HG03060 (cell line): ENCODE data around the gene PDLIM7.

Experiments used
- ATAC-seq: cut with Tn5 transposase; IDR thresholded peaks from one replicate; pipeline ENCODE4 v1.9.1; 2021; ENCODE audit warnings: low read depth, moderate number of reproducible peaks; ENCODE audit not compliant: unreplicated experiment

Gene PDLIM7

DNA sequence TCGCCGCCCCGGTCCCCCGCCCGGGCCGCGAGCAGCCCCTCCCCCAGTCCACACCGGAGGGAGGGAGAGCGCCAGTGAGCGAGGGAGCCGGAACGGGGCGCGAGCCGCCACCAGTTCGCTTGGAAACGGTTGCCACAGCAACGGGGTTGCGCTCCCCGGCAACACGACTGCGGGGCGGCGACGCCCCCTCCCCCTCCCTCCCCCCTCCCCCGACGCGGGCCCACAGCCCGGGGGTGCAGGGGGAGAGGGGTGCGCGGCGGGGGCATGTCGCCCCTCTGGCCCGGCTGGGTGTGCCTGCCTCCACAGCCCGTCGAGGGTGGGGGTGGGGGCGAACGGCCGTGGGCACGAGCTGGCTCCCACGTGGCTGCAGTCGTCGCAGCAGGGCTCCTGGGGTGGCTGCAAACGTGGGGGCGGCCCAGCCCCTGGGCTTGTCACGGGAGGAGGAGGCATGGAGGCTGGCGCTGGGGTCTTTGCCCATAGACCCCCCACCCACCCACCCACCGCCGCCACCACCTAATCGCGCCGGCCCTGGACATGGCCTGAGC is 50.3 kb downstream of the PDLIM7 start:
- ATAC-seq = no peak

DNA sequence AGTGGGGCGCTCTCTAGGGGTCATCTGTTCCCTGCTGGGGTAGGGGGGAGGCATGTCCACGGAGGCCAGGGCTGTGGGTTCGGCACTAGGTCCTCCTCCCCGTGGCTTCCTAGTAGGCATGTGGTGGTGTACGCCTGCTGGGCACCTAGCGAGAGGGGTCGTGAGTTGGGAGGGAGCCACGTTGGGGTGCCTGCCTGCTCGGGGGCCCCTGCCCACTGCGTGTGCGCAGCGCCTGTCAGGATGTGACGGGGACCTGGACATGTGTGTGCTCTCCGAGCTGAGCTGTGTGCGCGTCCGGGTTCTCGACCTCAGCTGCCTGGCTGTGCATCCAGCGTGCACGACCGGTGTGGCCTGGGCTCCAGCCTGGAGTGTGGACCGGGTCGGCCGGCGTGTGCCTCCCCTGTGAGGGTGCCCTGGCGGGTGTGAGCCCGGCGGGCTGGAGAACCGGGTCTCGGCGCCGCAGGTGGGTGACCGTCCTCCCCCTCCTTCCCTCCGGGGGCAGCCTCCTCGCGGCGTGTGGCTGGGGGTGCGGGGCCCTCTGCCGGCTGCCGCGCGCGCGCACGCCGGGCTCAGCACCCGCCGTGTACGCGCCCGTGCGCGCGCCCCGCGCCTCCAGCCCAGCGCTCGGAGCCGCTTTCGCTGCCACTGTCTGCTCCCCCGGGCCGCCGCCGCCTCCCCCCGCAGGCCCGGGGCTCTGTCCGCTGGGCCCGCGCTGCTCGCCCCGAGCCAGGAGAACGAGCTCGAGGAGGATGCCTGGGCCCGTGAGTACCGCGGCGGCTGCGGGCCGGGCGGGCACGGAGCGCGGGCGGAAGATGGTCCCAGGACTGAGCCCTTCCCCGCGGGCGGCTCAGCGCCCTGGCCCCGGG is 51.0 kb downstream of the PDLIM7 start, which contains the start of gene PRR7:
PRR7 (plus strand) TSS at position 615 of the 866 bp plus-strand sequence. CDS start 8,254 bp downstream, outside the sequence.
- no peak for ATAC-seq

DNA sequence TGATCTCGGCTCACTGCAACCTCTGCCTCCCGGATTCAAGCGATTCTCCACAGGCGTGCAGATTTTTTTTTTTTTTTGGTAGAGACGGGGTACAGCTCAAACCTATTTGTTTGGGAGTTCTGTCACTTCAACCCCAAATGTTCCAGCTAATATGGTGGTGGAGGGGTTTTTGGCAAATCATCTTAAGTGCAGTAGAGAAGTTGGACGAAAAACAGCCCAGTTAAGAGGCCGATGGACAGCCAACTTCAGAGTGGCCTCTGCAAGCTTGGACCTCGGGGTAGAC is 51.5 kb downstream of the PDLIM7 start:
- no peak for ATAC-seq

DNA sequence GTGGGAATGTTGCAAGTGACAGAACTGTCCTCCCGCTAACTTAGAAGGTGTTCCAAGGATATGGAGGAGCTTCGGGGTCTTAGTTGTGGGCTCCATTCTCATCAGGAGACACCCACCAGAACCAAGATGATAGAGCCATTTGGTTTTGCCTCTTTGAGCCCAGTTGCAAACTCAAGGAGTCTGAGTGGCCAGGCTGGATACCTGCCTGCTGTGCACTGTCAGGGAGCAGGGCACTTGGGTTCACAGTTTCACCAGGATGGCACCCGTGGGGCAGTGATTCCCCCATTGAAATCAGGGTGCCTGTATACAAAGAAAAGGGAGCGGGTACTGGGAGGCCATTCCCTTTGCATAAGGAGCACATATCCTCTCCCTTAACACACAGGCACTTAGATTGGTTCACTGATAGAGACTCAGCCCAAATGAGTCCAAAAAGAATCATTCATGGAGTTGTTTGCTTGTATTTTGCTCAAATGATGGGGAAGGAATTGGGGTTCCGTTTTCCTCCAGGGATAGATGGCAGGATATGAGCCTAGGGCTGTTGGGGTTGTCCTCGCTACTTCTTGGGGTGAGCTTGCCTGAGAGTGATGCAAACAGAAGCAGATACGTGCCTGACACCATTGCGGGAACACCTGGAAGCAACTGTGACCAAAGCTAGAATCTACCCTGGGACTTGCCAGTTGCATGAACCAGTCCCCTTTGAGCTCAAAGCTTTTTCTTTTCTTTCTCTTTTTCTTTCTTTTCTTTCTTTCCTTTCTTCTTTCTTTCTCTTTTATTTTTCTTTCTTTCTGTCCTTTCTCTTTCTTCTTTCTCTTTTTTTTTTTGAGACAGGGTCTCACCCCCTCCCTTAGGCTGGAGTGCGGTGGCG is 52.1 kb downstream of the PDLIM7 start:
- no peak for ATAC-seq

DNA sequence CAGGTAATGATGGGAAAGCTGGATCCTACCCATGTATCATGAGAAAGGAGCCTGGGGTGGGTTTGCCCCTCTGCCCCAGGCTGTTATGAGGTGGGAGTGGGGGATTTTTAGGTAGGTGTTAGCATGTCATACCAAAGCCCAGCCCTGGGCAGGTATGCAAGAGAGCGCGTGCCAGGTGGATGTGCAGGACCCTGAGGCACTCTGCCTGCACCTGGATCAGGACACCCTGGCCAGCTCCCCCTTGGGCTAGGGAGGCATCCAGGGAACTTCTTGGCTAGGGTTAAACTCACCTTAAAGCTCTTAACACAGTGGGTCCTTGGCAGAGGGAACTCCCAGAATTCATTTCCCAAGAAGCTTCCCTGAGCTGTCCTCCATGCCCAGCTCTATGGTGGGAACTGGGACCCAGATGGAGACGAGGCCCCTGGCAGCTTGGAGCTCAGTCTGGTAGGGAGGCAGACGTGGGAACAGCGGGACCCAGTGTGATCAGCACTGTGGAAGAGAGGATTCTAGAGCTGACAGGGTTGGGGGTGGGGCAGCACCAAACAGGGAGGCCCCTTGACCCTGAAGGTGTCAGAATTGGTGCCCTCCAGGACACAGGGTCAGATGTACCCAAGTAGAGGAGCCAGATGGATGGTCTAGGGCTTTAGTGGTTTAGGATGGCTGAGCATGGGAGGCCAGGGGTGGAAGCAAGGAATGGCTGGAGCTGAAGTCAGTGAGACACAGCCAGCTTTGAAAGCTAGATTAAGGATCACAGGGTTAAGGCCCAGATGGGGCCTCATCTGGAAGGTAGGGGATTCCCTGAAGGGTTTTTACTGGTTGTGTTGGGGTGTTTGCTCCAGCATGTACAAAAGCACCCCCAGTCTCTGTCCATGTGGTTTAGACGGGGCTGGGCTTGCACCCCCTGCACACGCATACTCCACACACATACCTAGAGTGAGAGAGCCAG is 53.0 kb downstream of the PDLIM7 start:
- ATAC-seq = no peak

DNA sequence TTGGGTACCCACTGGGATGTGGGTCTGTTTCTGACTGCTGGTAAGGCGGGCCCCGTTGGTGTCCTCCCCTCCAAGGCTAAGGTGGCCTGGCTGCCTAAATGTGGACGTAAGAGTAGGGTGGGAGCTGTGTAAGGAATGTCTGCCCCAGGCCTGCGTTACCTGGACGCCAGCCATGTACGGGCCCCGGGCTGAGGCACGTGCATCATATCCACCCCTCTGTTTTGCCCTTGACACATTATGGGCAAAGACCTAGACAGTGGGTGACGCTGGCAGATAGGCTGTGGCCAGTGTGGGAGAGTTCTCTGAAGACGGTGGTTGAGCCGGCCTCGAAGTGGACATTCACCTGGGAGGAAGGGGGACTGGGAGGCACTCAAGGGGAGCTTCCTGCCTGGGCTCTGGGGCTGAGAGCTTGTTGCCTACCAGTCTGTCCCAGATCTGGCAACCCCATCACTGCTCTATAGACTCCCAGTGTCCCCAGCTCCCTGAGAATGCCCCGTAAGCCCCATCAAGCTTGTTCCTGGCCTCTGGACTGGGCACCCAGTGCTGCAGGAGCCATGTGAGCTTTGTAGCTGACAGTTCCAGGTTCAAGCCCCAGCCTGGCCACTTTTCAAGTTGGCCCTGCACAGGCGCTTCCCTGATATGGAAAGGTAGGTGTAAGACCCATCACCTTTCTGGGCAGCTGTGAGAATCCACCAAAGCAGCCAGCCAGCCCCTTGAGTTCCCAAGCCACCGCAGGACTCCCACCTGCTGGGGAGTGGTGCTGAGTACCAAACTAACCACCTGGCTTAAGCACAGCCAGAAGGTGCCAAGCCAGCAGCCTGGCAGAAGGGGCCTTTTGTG is 54.0 kb downstream of the PDLIM7 start:
- no peak for ATAC-seq

DNA sequence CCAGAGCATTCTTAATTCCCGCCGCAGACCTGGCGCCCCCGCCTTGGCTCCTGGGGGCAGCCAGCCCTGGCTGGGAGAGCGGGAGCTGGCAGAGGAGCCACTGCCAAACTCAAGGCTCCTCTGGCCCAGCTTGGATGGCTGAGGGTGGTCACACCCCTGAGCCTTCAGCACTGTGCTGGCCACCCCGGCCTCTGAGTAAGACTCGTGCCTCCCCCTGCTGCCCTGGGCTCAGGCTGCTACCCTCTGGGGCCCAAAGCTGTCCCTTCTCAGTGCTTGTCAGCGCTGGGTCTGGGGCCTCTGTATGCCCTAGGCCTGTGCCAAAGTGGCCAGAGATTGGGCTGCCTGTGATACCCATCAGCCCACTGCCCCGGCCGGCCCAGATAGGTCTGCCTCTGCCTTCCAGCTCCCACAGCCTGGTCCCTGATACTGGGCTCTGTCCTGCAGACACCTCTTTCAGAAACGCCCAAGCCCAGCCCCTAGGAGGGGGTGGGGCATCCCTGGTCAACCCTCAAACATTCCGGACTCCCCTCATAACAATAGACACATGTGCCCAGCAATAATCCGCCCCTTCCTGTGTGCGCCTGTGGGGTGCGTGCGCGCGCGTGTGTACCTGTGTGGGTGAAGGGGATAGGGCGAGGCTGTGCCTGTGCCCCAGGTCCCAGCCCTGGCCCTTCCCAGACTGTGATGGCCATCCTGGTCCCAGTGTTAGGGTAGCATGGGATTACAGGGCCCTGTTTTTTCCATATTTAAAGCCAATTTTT is 55.2 kb downstream of the PDLIM7 start:
- no peak for ATAC-seq

DNA sequence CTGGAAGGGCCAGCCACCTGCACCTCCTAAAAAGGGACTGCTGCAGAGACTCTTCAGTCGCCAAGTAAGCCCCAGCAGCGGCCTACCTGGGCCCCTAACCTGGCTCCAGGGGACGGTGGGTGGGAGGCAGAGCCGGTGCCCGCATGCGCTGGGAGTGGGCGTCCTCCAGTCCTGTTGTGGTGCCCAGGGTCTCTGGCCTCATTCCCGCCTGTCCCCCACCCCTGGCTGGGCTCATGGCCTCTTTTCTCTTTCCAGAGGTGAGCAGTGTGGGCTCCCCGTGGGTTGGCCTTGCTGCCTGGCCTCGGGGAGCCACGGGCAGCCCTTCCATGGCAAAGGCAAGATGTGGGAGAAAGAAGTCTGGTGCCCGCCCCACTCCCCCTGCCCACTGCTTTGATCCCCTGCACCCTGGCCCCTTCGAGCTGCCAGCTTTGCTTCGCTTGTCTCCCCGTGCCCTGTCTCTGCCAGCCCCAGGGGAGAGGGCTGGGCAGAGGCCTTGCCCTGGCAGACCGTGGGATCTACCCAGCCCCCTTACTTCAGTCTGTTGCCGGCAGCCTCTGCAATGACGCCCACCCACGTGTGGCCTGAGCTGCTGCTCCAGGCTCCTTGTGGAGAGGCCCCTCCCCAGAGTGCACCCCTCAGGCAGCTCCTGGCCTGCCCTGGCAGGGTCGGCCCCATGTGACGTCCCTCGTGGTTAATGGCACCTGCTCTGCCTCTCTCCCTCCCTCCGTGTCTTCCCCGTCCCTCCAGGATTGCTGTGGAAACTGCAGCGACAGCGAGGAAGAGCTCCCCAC is 56.2 kb downstream of the PDLIM7 start:
- no peak for ATAC-seq

DNA sequence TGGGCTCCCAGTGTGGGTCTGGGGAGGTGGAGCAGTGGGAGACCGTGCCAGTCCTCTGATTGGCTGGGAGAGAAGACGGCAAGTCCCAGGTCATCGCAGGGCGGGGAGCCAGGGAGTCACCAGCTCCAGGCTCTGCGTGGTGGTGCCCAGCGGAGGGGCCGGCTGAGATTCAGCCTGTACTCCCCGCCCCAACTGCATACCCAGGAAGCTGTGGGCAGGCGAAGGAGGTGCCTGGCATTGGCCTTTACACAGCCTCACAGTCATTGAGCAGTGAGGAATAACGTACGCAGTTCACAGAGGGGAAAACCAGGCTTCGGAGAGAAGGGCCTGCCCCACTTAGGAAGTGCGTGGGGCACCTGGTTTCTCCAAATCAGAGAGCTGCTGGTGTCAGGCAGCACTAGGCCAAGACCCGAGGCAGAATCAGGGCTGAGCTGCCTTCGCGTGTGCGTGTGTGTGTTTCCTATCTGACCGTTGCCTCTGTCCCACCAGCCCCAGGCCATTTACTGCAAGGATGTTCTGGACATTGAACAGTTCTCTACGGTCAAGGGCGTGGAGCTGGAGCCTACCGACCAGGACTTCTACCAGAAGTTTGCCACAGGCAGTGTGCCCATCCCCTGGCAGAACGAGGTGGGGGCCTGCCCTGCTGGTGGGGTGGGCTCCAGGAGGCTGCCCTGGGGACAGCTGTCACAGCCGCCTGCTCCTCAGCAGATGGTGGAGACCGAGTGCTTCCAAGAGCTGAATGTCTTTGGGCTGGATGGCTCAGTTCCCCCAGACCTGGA is 57.0 kb downstream of the PDLIM7 start:
- ATAC-seq = no peak

DNA sequence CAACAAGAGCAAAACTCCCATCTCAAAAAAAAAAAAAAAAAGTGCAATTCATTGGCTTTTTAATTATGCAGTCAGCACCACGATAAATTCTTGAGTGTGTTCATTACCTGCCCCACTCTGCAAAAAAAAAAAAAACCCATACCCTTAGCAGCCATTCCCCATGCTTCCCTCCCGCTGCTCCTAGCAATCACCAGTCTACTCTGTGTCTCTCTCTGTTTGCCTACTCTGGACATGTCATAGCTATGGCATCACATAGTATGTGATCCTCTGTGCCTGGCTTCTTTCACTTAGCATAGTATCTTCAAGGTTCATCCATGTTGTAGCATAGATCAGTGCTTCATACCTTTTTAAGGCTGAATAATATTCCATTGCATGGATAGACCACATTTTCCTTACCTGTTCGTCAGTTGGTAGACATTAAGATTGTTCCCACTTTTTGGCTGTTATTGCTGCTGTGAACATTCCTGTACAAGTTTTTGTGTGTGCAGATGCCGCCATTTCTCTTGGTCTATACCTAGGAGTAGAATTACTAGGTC is 57.8 kb downstream of the PDLIM7 start:
- no peak for ATAC-seq

DNA sequence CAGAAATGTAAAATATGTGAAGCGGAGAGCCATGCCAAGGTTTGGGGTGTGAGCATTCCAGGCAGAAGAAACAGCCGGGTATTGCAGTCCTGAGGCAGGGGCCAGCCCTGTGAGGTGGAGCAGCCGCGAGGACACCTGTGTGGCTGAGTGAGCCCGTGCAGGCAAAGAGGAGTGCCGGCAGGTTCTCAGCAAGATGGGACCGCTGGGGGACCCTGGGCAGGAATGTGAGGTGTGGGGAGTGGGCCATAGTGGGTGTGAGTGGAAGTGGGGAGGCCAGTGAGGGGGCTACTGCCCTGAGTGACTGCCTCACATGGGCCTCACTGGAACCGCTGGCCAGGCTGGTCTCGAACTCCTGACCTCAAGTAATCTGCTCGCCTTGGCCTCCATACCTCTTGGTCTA is 58.9 kb downstream of the PDLIM7 start:
- no peak for ATAC-seq

DNA sequence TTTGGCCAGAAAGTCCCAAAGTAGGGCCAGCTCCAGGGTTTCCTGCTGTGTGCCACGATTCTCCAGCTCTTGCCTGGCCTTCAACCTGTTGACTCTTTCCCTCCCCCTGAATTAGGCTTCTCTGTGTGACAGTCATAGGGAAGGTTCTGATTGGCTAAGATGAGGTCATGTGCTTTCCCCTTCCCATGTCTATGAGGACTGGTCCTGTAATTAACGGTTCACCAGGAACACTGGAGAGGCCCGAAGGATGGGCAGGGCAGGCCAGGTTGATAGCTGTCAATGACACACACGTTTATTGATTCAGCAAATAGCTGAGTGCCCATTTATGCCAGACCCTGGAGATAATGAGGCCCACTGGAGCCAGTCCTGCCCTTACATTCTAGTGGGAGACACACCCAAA is 59.8 kb downstream of the PDLIM7 start:
- no peak for ATAC-seq

DNA sequence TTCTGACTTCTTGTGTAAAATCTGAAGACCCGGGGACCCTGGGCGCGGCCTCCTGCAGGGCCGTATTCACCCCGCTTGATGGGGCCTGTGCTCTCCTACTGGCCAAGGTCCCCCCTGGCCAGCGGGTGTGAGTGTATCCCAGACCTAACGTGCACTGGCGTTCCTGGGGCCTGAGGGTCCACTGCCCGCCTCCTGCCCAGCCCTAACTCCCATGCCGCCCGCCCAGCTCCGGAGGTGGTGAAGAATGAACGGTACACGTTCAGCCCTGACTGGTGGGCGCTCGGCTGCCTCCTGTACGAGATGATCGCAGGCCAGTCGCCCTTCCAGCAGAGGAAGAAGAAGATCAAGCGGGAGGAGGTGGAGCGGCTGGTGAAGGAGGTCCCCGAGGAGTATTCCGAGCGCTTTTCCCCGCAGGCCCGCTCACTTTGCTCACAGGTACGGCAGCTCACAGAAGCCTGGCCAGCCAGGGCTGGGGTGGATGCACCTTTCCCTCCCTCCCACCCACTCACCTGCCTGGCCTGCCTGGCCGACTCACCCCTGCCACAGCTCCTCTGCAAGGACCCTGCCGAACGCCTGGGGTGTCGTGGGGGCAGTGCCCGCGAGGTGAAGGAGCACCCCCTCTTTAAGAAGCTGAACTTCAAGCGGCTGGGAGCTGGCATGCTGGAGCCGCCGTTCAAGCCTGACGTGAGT is 61.4 kb downstream of the PDLIM7 start:
- ATAC-seq = no peak

DNA sequence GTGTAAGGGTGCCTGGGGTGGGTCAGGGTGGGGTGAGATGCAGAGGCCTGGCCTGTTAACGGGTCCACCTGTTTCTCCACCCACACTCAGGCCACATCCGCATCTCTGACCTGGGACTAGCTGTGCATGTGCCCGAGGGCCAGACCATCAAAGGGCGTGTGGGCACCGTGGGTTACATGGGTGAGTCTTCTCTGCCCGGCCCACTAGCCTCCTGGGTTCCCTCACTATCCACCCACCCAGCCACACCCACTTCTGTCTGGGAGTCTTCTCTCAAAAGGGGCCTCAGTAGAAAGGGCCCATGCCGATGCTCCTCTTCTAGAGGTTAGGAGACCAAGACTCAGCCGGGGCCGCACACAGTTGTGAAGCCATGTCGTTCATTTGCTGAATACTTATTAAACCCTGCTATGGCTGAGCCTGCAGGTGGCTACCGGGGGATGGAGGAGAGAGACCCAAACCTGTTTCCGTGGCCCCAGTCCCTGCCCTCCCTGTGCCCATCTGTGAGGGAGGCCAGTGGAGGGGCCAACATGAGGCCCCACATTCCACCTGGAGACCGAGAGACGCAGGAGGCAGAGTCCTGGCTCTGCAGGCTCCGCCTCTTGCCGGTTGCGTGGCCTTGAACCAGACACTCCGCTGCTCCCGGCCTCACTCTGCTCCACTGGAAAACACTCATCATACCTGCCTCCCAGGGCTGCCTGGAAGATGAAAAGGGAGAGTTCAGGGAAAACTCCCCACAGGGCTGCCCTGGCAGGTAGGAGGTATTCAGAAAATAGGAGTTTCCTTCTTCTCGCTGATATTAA is 62.3 kb downstream of the PDLIM7 start:
- ATAC-seq = no peak

DNA sequence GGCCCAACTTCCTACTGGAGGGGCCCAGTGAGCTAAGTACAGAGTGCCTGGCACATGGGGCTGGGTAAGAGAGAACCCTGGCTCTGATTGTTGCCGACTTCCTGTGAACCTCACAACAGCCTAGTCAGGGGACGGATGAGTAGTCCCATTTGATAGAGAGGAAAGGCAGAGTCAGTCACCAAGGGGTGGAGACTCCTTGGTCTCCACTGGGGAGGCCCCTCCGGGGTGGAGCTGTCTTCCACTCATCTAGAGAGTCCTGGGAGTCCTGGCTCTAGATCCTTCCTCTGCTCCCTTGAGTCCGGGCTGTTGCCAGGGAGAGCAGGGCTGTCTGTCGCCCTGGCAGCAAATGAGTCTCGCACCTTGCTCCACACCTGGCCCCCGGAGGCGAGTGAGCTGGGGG is 63.0 kb downstream of the PDLIM7 start:
- no peak for ATAC-seq
